Stimulated activated CD4-positive, alpha-beta T cell treated with anti-CD3 and anti-CD28 coated beads, Interleukin-4, amount 100 ng/mL, for 24 hours (primary cell): ENCODE results near the gene PCDHA6.
"Not testable (repeated sequence)": the region's sequence is repeated elsewhere in the genome, so short reads cannot be mapped to it uniquely, and the experiment has no call there.

Source experiments
- DNase-seq: peaks from one replicate; pipeline ENCODE4 v3.0.0-alpha.2; 2020

PCDHA6 gene, protein sequence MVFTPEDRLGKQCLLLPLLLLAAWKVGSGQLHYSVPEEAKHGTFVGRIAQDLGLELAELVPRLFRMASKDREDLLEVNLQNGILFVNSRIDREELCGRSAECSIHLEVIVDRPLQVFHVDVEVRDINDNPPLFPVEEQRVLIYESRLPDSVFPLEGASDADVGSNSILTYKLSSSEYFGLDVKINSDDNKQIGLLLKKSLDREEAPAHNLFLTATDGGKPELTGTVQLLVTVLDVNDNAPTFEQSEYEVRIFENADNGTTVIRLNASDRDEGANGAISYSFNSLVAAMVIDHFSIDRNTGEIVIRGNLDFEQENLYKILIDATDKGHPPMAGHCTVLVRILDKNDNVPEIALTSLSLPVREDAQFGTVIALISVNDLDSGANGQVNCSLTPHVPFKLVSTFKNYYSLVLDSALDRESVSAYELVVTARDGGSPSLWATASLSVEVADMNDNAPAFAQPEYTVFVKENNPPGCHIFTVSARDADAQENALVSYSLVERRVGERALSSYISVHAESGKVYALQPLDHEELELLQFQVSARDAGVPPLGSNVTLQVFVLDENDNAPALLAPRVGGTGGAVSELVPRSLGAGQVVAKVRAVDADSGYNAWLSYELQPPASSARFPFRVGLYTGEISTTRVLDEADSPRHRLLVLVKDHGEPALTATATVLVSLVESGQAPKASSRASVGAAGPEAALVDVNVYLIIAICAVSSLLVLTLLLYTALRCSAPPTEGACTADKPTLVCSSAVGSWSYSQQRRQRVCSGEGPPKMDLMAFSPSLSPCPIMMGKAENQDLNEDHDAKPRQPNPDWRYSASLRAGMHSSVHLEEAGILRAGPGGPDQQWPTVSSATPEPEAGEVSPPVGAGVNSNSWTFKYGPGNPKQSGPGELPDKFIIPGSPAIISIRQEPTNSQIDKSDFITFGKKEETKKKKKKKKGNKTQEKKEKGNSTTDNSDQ

DNA sequence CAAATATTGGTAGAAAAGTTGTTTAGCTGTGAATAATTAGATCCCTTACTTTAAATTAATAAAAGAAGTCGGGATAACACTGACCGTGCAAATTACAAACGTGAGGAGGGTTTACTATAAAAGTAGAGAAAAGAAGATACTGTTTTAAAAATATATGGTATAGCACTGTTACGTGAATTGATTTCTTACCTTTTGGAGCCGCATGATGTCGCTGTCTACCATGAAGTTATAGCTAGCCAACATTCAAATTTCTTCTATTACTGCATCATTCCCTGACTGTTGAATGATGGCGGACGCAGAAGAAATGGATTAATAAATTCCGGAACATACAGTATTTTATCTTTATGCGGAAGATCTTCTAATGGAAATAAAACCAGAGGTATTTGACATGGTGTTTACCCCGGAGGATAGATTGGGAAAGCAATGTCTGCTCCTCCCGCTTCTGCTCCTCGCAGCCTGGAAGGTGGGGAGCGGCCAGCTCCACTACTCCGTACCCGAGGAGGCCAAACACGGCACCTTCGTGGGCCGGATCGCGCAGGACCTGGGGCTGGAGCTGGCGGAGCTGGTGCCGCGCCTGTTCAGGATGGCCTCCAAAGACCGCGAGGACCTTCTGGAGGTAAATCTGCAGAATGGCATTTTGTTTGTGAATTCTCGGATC is at the start of gene PCDHA6:
TSS of gene PCDHA6 (plus strand) at position 257 of the 658 bp plus-strand sequence. CDS start at position 389, 132 bp downstream.
- no peak for DNase-seq

DNA sequence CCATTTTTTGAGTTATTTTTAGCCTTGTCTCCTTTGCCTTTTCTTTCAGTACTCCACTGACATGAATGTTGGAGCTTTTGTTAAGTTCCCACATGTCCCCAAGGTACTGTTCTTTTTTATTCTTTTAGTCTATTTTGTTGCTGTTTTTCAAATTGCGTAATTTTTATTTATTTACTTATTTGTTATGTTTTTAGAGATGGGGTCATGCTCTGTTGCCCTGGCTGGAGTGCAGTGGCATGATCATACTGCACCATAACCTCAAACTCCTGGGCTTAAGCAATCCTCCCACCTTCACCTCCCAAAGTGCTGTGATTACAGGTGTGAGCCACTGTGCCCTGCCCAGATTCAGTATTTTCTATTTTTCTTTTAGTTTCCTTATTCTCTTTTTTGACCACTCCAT is 47.2 kb upstream of the PCDHA6 start:
- DNase-seq = no peak

DNA sequence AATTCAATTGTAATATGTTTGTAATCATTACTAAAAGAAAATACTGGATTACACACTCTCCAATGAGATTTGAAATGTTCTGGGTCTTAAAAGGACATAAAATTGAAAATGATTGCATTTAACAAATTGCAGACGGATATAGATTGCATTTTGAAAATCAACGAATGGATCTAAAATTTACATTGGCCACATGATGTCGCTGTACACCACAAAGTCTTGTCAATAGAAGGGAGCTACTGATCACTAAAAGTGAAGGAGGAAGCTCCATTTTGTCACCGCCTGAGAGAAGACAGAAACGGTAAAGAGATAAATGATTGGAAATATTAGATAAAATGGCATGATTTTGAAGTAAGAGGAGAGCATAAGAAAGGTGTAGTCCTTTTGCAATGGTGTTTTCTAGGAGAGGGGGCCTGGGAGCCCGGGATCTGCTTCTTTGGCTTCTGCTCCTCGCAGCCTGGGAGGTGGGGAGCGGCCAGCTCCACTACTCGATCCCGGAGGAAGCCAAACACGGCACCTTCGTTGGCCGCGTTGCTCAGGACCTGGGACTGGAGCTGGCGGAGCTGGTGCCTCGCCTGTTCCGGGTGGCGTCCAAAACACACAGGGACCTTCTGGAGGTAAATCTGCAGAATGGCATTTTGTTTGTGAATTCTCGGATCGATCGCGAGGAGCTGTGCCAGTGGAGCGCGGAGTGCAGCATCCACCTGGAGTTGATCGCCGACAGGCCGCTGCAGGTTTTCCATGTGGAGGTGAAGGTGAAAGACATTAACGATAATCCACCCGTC is 41.7 kb upstream of the PCDHA6 start, which contains the start of gene PCDHA1:
TSS of gene PCDHA1 (plus strand) at position 236 of the 782 bp plus-strand sequence.
- DNase-seq = no peak

DNA sequence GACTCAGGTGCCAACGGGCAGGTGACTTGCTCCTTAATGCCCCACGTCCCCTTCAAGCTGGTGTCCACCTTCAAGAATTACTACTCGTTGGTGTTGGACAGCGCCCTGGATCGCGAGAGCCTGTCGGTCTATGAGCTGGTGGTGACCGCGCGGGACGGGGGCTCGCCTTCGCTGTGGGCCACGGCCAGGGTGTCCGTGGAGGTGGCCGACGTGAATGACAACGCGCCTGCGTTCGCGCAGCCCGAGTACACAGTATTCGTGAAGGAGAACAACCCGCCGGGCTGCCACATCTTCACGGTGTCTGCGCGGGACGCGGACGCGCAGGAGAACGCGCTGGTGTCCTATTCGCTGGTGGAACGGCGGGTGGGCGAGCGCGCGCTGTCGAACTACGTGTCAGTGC is 40.3 kb upstream of the PCDHA6 start:
- not testable (repeated sequence) for DNase-seq

DNA sequence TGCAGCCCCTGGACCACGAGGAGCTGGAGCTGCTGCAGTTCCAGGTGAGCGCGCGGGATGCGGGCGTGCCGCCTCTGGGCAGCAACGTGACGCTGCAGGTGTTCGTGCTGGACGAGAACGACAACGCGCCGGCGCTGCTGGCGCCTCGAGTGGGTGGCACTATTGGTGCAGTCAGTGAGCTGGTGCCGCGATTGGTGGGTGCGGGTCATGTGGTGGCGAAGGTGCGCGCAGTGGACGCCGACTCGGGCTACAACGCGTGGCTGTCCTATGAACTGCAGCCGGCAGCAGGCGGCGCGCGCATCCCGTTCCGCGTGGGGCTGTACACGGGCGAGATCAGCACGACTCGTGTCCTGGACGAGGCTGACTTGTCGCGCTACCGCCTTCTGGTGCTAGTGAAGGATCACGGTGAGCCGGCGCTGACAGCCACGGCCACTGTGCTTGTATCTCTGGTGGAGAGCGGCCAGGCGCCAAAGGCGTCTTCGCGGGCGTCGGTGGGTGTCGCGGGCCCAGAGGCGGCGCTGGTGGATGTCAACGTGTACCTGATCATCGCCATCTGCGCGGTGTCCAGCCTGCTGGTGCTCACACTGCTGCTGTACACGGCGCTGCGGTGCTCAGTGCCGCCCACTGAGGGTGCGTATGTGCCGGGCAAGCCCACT is 39.8 kb upstream of the PCDHA6 start:
- DNase-seq = not testable (repeated sequence)

DNA sequence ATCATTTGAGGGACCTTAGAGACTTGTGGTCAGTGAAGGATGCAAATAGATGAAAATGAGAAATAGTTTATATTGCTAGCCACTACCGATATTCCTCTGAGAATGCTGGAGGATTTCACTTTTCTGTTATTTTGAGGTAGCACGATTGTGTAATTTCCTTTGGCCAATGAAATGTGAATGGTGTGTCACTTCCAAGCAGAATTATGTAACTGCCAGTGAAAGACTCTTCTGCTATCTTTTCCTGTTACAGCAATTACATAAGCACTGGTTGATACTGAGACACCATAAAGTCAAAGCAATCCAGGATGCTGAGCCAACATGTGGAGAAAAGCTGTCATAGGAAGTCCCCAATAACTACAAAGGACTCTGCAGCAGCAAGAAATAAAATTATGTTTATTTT is 36.7 kb upstream of the PCDHA6 start:
- no peak for DNase-seq

DNA sequence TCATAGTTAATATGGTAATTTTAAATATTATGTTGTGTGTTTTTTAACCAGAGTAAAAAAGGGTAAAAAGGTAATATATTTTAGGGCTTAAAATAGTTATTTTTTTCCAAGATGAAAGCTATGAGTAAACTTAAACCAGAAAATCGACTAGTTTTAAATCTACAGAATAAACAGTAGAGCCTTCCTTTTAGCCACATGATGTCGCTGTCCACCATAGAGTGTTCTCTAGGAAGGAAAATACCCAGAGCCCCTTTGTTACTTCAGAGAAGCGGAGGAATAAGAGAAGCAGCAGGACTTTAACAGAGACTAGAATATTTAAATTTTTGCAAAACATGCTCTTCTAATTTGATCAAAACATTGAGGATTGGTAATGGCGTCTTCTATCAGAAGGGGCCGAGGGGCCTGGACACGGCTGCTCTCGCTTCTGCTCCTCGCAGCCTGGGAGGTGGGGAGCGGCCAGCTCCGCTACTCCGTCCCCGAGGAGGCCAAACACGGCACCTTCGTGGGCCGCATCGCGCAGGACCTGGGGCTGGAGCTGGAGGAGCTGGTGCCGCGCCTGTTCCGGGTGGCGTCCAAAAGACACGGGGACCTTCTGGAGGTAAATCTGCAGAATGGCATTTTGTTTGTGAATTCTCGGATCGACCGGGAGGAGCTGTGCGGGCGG is 33.0 kb upstream of the PCDHA6 start, which contains the start of gene PCDHA2:
TSS of gene PCDHA2 (plus strand) at position 258 of the 664 bp plus-strand sequence.
- DNase-seq = no peak

DNA sequence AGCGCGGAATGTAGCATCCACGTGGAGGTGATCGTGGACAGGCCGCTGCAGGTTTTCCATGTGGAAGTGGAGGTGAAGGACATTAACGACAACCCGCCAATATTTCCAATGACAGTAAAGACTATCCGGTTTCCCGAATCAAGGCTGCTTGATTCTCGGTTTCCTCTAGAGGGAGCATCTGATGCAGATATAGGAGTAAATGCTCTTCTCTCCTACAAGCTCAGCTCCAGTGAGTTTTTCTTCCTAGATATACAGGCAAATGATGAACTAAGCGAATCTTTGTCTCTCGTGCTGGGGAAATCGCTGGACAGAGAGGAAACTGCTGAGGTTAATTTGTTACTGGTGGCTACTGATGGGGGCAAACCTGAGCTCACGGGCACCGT is 32.5 kb upstream of the PCDHA6 start:
- DNase-seq = no peak

DNA sequence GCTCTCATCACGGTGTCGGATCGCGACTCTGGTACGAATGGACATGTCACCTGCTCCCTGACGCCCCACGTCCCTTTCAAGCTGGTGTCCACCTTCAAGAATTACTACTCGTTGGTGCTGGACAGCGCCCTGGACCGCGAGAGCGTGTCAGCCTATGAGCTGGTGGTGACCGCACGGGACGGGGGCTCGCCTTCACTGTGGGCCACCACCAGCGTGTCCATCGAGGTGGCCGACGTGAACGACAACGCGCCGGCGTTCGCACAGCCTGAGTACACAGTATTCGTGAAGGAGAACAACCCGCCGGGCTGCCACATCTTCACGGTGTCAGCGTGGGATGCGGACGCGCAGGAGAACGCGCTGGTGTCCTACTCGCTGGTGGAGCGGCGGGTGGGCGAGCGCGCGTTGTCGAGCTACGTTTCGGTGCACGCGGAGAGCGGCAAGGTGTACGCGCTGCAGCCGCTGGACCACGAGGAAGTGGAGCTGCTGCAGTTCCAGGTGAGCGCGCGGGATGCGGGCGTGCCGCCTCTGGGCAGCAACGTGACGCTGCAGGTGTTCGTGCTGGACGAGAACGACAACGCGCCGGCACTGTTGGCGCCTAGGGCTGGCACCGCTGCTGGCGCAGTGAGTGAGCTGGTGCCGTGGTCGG is 31.6 kb upstream of the PCDHA6 start:
- not testable (repeated sequence) for DNase-seq

DNA sequence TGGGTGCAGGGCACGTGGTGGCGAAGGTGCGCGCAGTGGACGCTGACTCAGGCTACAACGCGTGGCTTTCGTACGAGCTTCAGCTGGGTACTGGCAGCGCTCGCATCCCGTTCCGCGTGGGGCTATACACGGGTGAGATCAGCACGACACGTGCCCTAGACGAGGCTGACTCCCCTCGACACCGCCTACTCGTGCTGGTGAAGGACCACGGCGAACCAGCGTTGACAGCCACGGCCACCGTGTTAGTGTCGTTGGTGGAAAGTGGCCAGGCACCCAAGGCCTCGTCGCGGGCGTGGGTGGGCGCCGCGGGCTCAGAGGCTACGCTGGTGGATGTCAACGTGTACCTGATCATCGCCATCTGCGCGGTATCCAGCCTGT is 31.1 kb upstream of the PCDHA6 start:
- no peak for DNase-seq

DNA sequence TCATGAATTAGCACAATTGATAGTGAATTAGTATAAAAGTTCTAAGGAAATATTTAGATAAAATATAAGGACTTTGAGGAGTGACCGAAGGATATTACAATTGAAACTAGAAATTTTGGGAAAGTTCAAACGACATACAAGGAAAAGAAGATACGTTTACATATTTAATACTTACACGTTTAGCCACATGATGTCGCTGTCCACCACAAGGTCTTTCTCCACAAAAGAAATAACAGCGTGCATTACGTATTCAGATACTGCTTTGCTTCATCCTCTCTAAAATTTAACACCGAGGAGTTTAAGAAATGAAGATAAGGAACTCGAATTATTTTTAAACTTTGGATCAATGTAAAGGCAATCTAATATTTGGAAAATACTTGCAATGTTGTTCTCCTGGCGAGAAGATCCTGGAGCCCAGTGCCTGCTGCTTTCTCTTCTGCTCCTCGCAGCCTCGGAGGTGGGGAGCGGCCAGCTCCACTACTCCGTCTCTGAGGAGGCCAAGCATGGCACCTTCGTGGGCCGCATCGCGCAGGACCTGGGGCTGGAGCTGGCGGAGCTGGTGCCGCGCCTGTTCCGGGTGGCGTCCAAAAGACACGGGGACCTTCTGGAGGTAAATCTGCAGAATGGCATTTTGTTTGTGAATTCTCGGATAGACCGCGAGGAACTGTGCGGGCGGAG is 26.8 kb upstream of the PCDHA6 start, which contains the start of gene PCDHA3:
TSS of gene PCDHA3 (plus strand) at position 242 of the 678 bp plus-strand sequence.
- DNase-seq = no peak

DNA sequence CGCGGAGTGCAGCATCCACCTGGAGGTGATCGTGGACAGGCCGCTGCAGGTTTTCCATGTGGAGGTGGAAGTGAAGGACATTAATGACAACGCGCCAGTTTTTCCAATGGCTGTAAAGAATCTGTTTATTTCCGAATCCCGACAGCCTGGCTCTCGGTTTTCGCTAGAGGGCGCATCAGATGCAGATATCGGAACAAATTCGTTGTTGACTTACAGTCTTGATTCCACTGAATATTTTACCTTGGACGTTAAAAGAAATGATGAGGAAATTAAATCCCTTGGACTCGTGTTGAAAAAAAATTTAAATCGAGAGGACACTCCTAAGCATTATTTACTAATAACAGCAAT is 26.3 kb upstream of the PCDHA6 start:
- no peak for DNase-seq

DNA sequence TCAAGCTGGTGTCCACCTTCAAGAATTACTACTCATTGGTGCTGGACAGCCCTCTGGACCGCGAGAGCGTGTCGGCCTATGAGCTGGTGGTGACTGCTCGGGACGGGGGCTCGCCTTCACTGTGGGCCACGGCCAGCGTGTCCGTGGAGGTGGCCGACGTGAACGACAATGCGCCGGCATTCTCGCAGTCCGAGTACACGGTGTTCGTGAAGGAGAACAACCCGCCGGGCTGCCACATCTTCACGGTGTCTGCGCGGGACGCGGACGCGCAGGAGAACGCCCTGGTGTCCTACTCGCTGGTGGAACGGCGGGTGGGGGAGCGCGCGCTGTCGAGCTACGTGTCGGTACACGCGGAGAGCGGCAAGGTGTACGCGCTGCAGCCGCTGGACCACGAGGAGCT is 25.4 kb upstream of the PCDHA6 start:
- DNase-seq = not testable (repeated sequence)

DNA sequence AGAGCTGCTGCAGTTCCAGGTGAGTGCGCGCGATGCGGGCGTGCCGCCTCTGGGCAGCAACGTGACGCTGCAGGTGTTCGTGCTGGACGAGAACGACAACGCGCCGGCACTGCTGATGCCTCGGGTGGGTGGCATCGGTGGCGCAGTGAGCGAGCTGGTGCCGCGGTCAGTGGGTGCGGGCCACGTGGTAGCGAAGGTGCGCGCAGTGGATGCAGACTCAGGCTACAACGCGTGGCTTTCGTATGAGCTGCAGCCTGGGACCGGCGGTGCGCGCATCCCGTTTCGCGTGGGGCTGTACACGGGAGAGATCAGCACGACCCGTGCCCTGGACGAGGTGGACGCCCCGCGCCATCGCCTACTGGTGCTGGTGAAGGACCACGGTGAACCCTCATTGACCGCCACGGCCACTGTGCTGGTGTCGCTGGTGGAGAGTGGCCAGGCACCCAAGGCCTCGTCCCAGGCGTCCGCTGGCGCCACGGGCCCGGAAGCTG is 24.9 kb upstream of the PCDHA6 start:
- no peak for DNase-seq

DNA sequence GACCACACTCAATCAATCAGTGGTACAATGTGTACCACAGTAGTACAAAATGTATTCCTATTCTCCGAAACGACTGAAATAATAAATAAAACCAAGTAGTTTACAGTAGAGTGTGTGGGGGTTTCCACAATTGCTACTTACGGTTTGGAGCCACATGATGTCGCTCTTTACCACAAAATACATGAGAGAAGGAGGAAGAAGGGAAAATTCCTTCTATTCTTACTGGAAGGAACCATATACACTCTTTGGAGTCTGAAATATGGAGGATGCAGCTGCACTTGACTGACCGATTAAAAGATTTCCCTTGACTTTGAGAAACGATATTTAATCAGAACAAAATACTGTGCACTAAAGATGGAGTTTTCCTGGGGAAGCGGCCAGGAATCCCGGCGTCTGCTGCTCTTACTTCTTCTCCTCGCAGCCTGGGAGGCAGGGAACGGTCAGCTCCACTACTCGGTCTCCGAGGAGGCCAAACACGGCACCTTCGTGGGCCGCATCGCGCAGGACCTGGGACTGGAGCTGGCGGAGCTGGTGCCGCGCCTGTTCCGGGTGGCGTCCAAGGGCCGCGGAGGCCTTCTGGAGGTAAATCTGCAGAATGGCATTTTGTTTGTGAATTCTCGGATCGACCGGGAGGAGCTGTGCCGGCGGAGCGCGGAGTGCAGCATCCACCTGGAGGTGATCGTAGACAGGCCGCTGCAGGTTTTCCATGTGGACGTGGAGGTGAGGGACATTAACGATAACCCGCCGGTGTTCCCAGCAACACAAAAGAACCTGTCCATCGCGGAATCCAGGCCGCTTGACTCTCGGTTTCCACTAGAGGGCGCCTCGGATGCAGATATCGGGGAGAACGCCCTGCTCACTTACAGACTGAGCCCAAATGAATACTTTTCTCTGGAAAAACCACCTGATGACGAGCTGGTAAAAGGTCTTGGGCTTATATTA is 20.7 kb upstream of the PCDHA6 start, which contains the start of gene PCDHA4:
TSS of gene PCDHA4 (plus strand) at position 235 of the 942 bp plus-strand sequence.
- no peak for DNase-seq

DNA sequence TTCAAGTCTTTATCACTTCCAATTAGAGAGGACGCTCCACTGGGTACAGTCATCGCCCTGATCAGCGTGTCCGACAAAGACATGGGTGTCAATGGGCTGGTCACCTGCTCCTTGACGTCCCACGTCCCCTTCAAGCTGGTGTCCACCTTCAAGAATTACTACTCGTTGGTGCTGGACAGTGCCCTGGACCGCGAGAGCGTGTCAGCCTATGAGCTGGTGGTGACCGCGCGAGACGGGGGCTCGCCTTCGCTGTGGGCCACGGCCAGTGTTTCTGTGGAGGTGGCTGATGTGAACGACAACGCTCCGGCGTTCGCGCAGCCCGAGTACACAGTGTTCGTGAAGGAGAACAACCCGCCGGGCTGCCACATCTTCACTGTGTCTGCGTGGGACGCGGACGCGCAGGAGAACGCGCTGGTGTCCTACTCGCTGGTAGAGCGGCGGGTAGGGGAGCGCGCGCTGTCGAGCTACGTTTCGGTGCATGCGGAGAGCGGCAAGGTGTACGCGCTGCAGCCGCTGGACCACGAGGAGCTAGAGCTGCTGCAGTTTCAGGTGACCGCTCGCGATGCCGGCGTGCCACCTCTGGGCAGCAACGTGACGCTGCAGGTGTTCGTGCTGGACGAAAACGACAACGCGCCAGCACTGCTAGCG is 19.4 kb upstream of the PCDHA6 start:
- not testable (repeated sequence) for DNase-seq

DNA sequence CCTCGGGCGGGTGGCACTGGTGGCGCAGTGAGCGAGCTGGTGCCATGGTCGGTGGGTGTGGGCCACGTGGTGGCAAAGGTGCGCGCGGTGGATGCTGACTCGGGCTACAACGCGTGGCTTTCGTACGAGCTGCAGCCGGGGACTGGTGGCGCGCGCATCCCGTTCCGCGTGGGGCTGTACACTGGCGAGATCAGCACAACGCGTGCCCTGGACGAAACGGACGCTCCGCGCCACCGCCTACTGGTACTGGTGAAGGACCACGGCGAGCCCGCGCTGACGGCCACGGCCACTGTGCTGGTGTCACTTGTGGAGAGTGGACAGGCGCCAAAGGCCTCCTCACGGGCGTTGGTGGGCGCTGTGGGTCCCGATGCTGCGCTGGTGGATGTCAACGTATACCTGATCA is 18.9 kb upstream of the PCDHA6 start:
- no peak for DNase-seq
